Muscle layer of duodenum (tissue), 2 donors: ENCODE data around the gene NOL4L.
"Not testable (repeated sequence)": the region's sequence is repeated elsewhere in the genome, so short reads cannot be mapped to it uniquely, and the experiment has no call there.

Experiments
- H3K27ac ChIP-seq: one replicate; pipeline ENCODE4 v1.7.0; 2013; ENCODE audit warnings: mild to moderate bottlenecking, low read length
- H3K27me3 ChIP-seq: one replicate; pipeline ENCODE4 v1.7.0; 2013; ENCODE audit warnings: low read depth, mild to moderate bottlenecking, control low read depth, low read length
- H3K36me3 ChIP-seq, 2 donors: one replicate each; pipeline ENCODE4 v1.7.0; 2013; ENCODE audit warnings: low read length in 2 of 2, control low read depth in 1 of 2, mild to moderate bottlenecking in 1 of 2; ENCODE audit not compliant: insufficient read depth in 2 of 2, control insufficient read depth in 1 of 2
- H3K4me1 ChIP-seq, 2 donors: one replicate each; pipeline ENCODE4 v1.7.0; 2013; ENCODE audit warnings: low read length in 2 of 2, mild to moderate bottlenecking in 2 of 2, control low read depth in 1 of 2, moderate library complexity in 1 of 2; ENCODE audit not compliant: insufficient read depth in 2 of 2, control insufficient read depth in 1 of 2
- H3K4me3 ChIP-seq, 2 donors: one replicate each; pipeline ENCODE4 v1.7.0; 2013; ENCODE audit warnings: low read length in 2 of 2, low read depth in 1 of 2, mild to moderate bottlenecking in 1 of 2
- H3K9me3 ChIP-seq, 2 donors: one replicate each; pipeline ENCODE4 v1.7.0; 2013; ENCODE audit warnings: low read length in 2 of 2, control low read depth in 1 of 2, mild to moderate bottlenecking in 1 of 2; ENCODE audit not compliant: control insufficient read depth in 1 of 2
- donor health status: healthy.

The NOL4L gene

GRCh38 chr20:32578062-32578461 lies 7.1 kb downstream of the NOL4L start:
- H3K27ac ChIP-seq, H3K27me3 ChIP-seq, H3K9me3 ChIP-seq, H3K4me1 ChIP-seq, H3K36me3 ChIP-seq, H3K4me3 ChIP-seq: not testable (repeated sequence)

GRCh38 chr20:32577657-32578056 lies 7.5 kb downstream of the NOL4L start:
- no peak overlapping the region for H3K4me3 ChIP-seq
- H3K9me3 ChIP-seq = no peaks in the 10 kb centered on the region
- H3K36me3 ChIP-seq = no peaks in the 10 kb centered on the region
- no peak overlapping the region for H3K27ac ChIP-seq
- H3K27me3 ChIP-seq = no peaks in the 10 kb centered on the region
- H3K4me1 ChIP-seq = peaks cover 0 to 6% of the 10 kb centered on the region in 2 donors

- no peaks in the 10 kb centered on the region for H3K36me3 ChIP-seq
- H3K9me3 ChIP-seq = no peaks in the 10 kb centered on the region
- no peaks in the 10 kb centered on the region for H3K27me3 ChIP-seq
- H3K4me1 ChIP-seq = peaks cover 0 to 6% of the 10 kb centered on the region in 2 donors
- H3K27ac ChIP-seq = no peak overlapping the region
- no peak overlapping the region for H3K4me3 ChIP-seq
Measured at GRCh38 chr20:32577023-32577422, 8.1 kb downstream of the NOL4L start.

GRCh38 chr20:32576560-32576959 lies 8.6 kb downstream of the NOL4L start:
- peaks cover 0 to 6% of the 10 kb centered on the region in 2 donors for H3K4me1 ChIP-seq
- H3K4me3 ChIP-seq = no peak overlapping the region

GRCh38 chr20:32575805-32576204 lies 9.3 kb downstream of the NOL4L start:
- Histone ChIP-seq H3K9me3 (no peaks in the 10 kb centered on the region), H3K4me3 (no peak overlapping the region), H3K36me3 (no peaks in the 10 kb centered on the region), H3K27me3 (no peaks in the 10 kb centered on the region), H3K4me1 (peaks cover 0 to 6% of the 10 kb centered on the region in 2 donors), H3K27ac (no peak overlapping the region)

More at GRCh38 chr20:32576560-32576959, 8.6 kb downstream of the NOL4L start:
- Histone ChIP-seq H3K27me3 (no peaks in the 10 kb centered on the region), H3K36me3 (no peaks in the 10 kb centered on the region), H3K27ac (no peak overlapping the region), H3K9me3 (no peaks in the 10 kb centered on the region)

- no peak overlapping the region for H3K4me3 ChIP-seq
- H3K4me1 ChIP-seq = peaks cover 0 to 6% of the 10 kb centered on the region in 2 donors
- peak overlapping the region; percentile 16 for H3K27ac ChIP-seq
- H3K36me3 ChIP-seq = no peaks in the 10 kb centered on the region
- H3K9me3 ChIP-seq = no peaks in the 10 kb centered on the region
- no peaks in the 10 kb centered on the region for H3K27me3 ChIP-seq
Measured at GRCh38 chr20:32575227-32575581, 9.9 kb downstream of the NOL4L start.

GRCh38 chr20:32574296-32575226 lies 10.6 kb downstream of the NOL4L start:
- Histone ChIP-seq H3K36me3 (no peaks in the 10 kb centered on the region), H3K27ac (peak overlapping the region; percentile 16), H3K27me3 (no peaks in the 10 kb centered on the region), H3K4me1 (peaks cover 0 to 6% of the 10 kb centered on the region in 2 donors), H3K4me3 (peak overlapping the region in 1 of 2 donors; percentile 11), H3K9me3 (no peaks in the 10 kb centered on the region)

GRCh38 chr20:32573167-32573851 lies 11.8 kb downstream of the NOL4L start:
- Histone ChIP-seq H3K4me1 (peaks cover 0 to 6% of the 10 kb centered on the region in 2 donors), H3K36me3 (no peaks in the 10 kb centered on the region), H3K27me3 (no peaks in the 10 kb centered on the region), H3K9me3 (no peaks in the 10 kb centered on the region), H3K4me3 (no peak overlapping the region), H3K27ac (no peak overlapping the region)

GRCh38 chr20:32572271-32572968 lies 12.7 kb downstream of the NOL4L start:
- Histone ChIP-seq H3K27ac (no peak overlapping the region), H3K36me3 (no peaks in the 10 kb centered on the region), H3K27me3 (no peaks in the 10 kb centered on the region), H3K4me1 (peaks cover 0 to 6% of the 10 kb centered on the region in 2 donors), H3K9me3 (no peaks in the 10 kb centered on the region), H3K4me3 (no peak overlapping the region)

GRCh38 chr20:32571566-32571965 lies 13.6 kb downstream of the NOL4L start:
- Histone ChIP-seq H3K36me3 (no peaks in the 10 kb centered on the region), H3K9me3 (no peaks in the 10 kb centered on the region), H3K4me3 (no peak overlapping the region), H3K4me1 (peaks cover 0 to 6% of the 10 kb centered on the region in 2 donors), H3K27me3 (no peaks in the 10 kb centered on the region), H3K27ac (no peak overlapping the region)
